ENCODE results near the gene OTOS. TPM values are rescaled to one million over a fixed set of nuclear protein-coding genes. Genes with fewer than 3 reads are reported as not detected.
A peak's percentile ranks its signal among the peaks of the same experiment; 100 is the strongest.

OTOS gene
- total RNA-seq, 1 donor from 2014 or later: not detected

GRCh38 chr2:240163844-240164574 is 23.6 kb upstream of the OTOS start:
- no peak overlapping the region for H3K4me3 Mint-ChIP-seq
- H3K27ac Mint-ChIP-seq (ENCODE audit: unreplicated experiment): no peak overlapping the region
- no peak for DNase-seq (ENCODE audit: low read depth, low spot score)
- no peaks in the 10 kb centered on the region for H3K4me1 Mint-ChIP-seq
- no peaks in the 10 kb centered on the region for H3K9me3 Mint-ChIP-seq
- no peaks in the 10 kb centered on the region for H3K27me3 Mint-ChIP-seq (ENCODE audit: low read depth)
- TF ChIP-seq CTCF (conservative IDR thresholded peaks at IDR 0.05): no peak
- no peaks in the 10 kb centered on the region for H3K36me3 Mint-ChIP-seq (ENCODE audit: low read depth)

- DNase-seq (ENCODE audit: low read depth, low spot score): no peak
- TF ChIP-seq CTCF (conservative IDR thresholded peaks at IDR 0.05): no peak
- Mint-ChIP-seq H3K36me3 (ENCODE audit: low read depth) (no peaks in the 10 kb centered on the region), H3K27ac (ENCODE audit: unreplicated experiment) (peak overlapping the region; percentile 57), H3K27me3 (ENCODE audit: low read depth) (no peaks in the 10 kb centered on the region), H3K9me3 (no peaks in the 10 kb centered on the region), H3K4me1 (no peaks in the 10 kb centered on the region), H3K4me3 (no peak overlapping the region)
These were observed 22.7 kb upstream of the OTOS start for GRCh38 chr2:240162939-240163714.

DNA sequence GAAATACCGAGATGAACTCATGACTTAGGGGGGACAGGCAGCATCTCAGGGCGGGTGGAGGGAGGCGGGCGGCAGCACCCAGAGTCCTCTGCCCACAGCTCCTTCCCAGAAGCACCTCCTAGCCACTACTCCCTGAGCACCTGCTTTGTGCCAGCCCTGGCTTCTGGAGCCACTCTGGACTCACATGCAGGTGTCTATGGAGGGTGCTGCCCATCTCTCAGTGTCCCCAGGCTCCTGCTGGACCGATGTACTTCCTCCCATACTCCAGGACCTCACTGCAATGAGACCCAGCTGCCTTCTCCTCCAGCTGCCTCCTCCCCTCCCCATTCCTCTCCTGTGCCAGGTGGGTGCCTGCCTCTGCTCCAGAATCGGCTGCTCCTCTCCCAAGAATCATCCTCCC is 22.1 kb upstream of the OTOS start:
- Mint-ChIP-seq H3K27ac (ENCODE audit: unreplicated experiment) (peak overlapping the region; percentile 57), H3K9me3 (no peaks in the 10 kb centered on the region), H3K36me3 (ENCODE audit: low read depth) (no peaks in the 10 kb centered on the region), H3K27me3 (ENCODE audit: low read depth) (no peaks in the 10 kb centered on the region), H3K4me3 (no peak overlapping the region), H3K4me1 (no peaks in the 10 kb centered on the region)
- no peak for TF ChIP-seq CTCF (conservative IDR thresholded peaks at IDR 0.05)
- no peak for DNase-seq (ENCODE audit: low read depth, low spot score)

- Mint-ChIP-seq H3K27me3 (ENCODE audit: low read depth) (no peaks in the 10 kb centered on the region), H3K4me1 (no peaks in the 10 kb centered on the region), H3K27ac (ENCODE audit: unreplicated experiment) (no peak overlapping the region), H3K4me3 (no peak overlapping the region), H3K9me3 (no peaks in the 10 kb centered on the region), H3K36me3 (ENCODE audit: low read depth) (no peaks in the 10 kb centered on the region)
- TF ChIP-seq CTCF (conservative IDR thresholded peaks at IDR 0.05): no peak
- DNase-seq (ENCODE audit: low read depth, low spot score): no peak
These were observed 21.6 kb upstream of the OTOS start for GRCh38 chr2:240162032-240162431.

GRCh38 chr2:240161087-240161750 is 20.8 kb upstream of the OTOS start:
- Mint-ChIP-seq H3K36me3 (ENCODE audit: low read depth) (no peaks in the 10 kb centered on the region), H3K9me3 (no peaks in the 10 kb centered on the region), H3K27me3 (ENCODE audit: low read depth) (no peaks in the 10 kb centered on the region), H3K27ac (ENCODE audit: unreplicated experiment) (no peak overlapping the region), H3K4me3 (no peak overlapping the region), H3K4me1 (peaks cover under 1% of the 10 kb centered on the region)
- no peak for DNase-seq (ENCODE audit: low read depth, low spot score)
- no peak for TF ChIP-seq CTCF (conservative IDR thresholded peaks at IDR 0.05)

Measured in neural crest cell (in vitro differentiated cells).